Lung (tissue), 12 donors: Measurements from ENCODE around the gene ANGPTL4. TPM values are rescaled to one million over a fixed set of nuclear protein-coding genes. Genes with fewer than 3 reads are reported as not detected.

Experiments
- ATAC-seq: fragments of 200-7000 bp; cut with Tn5 transposase; one replicate; pipeline ENCODE4 v1.9.1; 2020; ENCODE audit warnings: moderate number of reproducible peaks; ENCODE audit not compliant: insufficient read depth, low FRiP score
- DNase-seq, 3 donors: peaks; one replicate each; pipeline ENCODE4 v3.0.0-alpha.2; 2013 to 2017
- H3K27ac ChIP-seq, 2 donors: one replicate each; pipeline ENCODE4 v1.5.1; 2013; ENCODE audit warnings: mild to moderate bottlenecking in 2 of 2, moderate library complexity in 2 of 2, control low read depth in 1 of 2, inconsistent platforms in 1 of 2, low read depth in 1 of 2, low read length in 1 of 2
- H3K27me3 ChIP-seq, 3 donors: one replicate each; pipeline ENCODE4 v1.5.1; 2013; ENCODE audit warnings: low read length in 2 of 3; ENCODE audit not compliant: control insufficient read depth in 3 of 3, insufficient read depth in 3 of 3
- H3K36me3 ChIP-seq, 4 donors: one replicate each; pipeline ENCODE4 v1.5.1; 2013; ENCODE audit warnings: low read length in 4 of 4, mild to moderate bottlenecking in 1 of 4, moderate library complexity in 1 of 4; ENCODE audit not compliant: control insufficient read depth in 4 of 4, insufficient read depth in 4 of 4
- H3K4me1 ChIP-seq, 5 donors: one replicate each; pipeline ENCODE4 v1.5.1; 2013; ENCODE audit warnings: low read length in 5 of 5, mild to moderate bottlenecking in 2 of 5, moderate library complexity in 1 of 5; ENCODE audit not compliant: control insufficient read depth in 5 of 5, insufficient read depth in 5 of 5
- H3K4me3 ChIP-seq: one replicate; pipeline ENCODE4 v1.5.1; 2013; ENCODE audit warnings: mild to moderate bottlenecking, control low read depth, moderate library complexity
- H3K9ac ChIP-seq, 2 donors: one replicate each; pipeline ENCODE4 v1.5.1; 2013; ENCODE audit warnings: low read length in 2 of 2, control low read depth in 1 of 2; ENCODE audit not compliant: insufficient read depth in 1 of 2
- H3K9me3 ChIP-seq, 4 donors: one replicate each; pipeline ENCODE4 v1.5.1; 2013; ENCODE audit warnings: low read length in 3 of 4, mild to moderate bottlenecking in 1 of 4, moderate library complexity in 1 of 4; ENCODE audit not compliant: control insufficient read depth in 4 of 4, insufficient read depth in 3 of 4
- WGBS, 2 donors: extraction: QIAGEN DNeasy Blood & Tissue Kit; methylation state at CpG; one replicate each; pipeline ENCODE4 v1.1.7; 2013; 5-methylcytosine and 5-hydroxymethylcytosine counted together
- polyA plus RNA-seq, 2 donors: library from polyadenylated mRNA; stranded (reverse); fragments of 200-250 nt; gene quantifications; one replicate each; pipeline ENCODE4 v1.2.1, GENCODE V29; 2013
- total RNA-seq, 2 donors: library from RNA; depleted of rRNA in 1 of 2; stranded (reverse); fragments of >200 nt in 1 of 2; gene quantifications; one replicate each; pipeline ENCODE4 v1.2.1, GENCODE V29; 2014 to 2021
- TF ChIP-seq, protein P1 (sequence below): IDR thresholded peaks from 2 replicates; pipeline ENCODE4 v1.5.1; 2012; ENCODE audit warnings: mild to moderate bottlenecking; ENCODE audit errors: control extremely low read depth, extremely low read depth
- donor health status: control.
- donor health status: control.
- donor health status: Bipolar disorder and iron deficiency.
- donor health status: healthy.
- donor health status: DM: yes; HTN: yes; CAD: no.

The ANGPTL4 gene
- total and polyA plus RNA-seq, 4 donors, result 4.4 to 96.3 (median 12.6) TPM

DNA sequence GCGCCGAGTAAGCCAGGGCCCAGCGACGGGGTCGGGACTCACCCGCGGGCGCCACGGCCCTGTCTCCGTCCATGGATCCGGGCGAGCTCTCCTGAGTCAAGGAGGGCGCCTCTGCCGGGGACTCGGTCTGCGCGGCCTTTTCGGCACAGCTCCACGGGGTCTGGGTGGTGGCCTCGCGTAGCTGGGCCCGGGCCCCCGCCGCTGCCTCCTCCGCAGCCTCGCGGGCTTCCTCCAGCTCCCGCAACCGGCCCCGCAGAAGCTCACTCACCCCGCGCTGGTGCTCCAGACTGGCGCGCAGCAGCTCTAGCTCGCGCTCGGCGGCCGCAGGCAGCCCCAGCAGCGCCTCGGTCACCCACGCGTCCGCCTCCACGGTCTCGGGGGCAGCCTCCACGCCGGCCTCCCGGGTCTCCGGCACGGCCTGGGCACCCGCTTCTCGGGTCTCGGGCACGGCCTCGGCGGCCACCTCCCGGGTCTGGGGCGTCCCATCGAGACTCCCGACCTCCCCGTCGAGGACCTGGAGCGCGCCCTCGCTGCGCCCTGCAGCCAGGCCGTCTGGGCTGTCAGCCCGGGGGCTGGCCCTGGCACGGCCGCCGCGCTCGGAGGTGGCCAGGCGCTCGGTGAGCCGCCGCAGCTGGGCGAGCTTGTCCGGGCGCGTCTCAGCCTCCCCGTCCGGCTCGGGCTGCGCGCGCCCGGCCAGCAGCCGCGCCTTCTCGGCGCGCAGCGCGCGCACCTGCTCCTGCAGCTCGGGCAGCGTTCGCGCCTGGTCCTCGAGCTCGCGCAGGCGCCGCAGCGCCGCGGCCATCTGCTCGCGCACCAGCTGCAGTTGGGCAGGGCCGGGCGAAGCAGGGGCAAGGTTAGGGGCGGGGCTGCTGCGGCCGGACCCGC, 29.3 kb upstream of the ANGPTL4 start:
- H3K9ac ChIP-seq, result no peak overlapping the region
- peaks cover 0 to 10% (median 4%) of the 10 kb centered on the region in 5 donors for H3K4me1 ChIP-seq
- 27 to 34% methylated on average over 89 to 117 of the region's 117 CpGs for WGBS, 2 donors
- H3K27ac ChIP-seq, result peak overlapping the region in 1 of 2 donors; percentile 44
- no peaks in the 10 kb centered on the region for H3K9me3 ChIP-seq
- H3K4me3 ChIP-seq, result no peak overlapping the region
- TF ChIP-seq, protein P1, sequence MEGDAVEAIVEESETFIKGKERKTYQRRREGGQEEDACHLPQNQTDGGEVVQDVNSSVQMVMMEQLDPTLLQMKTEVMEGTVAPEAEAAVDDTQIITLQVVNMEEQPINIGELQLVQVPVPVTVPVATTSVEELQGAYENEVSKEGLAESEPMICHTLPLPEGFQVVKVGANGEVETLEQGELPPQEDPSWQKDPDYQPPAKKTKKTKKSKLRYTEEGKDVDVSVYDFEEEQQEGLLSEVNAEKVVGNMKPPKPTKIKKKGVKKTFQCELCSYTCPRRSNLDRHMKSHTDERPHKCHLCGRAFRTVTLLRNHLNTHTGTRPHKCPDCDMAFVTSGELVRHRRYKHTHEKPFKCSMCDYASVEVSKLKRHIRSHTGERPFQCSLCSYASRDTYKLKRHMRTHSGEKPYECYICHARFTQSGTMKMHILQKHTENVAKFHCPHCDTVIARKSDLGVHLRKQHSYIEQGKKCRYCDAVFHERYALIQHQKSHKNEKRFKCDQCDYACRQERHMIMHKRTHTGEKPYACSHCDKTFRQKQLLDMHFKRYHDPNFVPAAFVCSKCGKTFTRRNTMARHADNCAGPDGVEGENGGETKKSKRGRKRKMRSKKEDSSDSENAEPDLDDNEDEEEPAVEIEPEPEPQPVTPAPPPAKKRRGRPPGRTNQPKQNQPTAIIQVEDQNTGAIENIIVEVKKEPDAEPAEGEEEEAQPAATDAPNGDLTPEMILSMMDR, result no peak
- DNase-seq (peak; percentile 74 to 91 (median 80)), ATAC-seq (peak; percentile 74)
- peaks cover 0 to 23% (median 0%) of the 10 kb centered on the region in 4 donors for H3K36me3 ChIP-seq
- H3K27me3 ChIP-seq, result peaks cover 0 to 45% (median 36%) of the 10 kb centered on the region in 3 donors

DNA sequence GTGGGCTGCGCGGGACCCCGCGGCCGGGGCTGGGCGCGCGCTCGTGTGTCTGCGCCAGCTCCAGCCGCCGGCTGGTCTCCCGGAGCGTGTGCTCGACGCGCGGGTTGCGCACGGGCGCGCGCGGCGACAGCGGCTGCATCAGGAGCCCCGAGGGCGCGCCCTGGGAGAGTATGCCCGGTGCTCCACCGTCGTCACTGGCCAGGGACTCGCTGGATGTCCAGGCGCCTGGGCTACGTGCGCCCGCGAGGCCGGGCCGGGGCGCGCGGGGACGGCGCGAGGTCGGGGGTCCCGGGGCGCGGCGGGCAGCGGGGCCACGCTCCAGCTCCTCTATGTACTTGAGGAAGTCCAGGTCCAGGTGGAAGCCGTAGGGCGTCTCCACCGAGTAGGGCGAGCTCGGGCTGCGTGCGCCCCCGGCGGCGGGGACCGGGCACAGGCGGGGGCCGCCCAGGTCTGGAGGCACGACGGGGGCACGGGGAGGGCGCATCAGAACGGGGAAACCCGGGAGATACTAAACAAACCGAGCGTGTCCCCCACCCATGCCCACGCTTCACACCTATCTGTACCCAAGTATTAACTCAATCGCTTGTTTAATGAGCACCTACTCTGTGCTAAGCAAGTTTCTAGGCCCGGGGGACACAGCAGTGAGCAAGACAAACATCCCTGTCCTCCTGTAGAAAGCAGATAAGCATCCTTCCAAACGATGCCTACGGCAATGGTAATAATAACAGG, 28.4 kb upstream of the ANGPTL4 start:
- DNase-seq (no peak), ATAC-seq (peak; percentile 4)
- TF ChIP-seq, protein P1, result no peak
- Histone ChIP-seq H3K9me3 (no peaks in the 10 kb centered on the region), H3K27ac (peak overlapping the region in 1 of 2 donors; percentile 60), H3K4me3 (peak overlapping the region; percentile 13), H3K27me3 (peaks cover 0 to 47% (median 36%) of the 10 kb centered on the region in 3 donors), H3K4me1 (peaks cover 0 to 12% (median 4%) of the 10 kb centered on the region in 5 donors), H3K9ac (no peak overlapping the region), H3K36me3 (peaks cover 0 to 18% (median 0%) of the 10 kb centered on the region in 4 donors)
- WGBS, 2 donors, result 7 to 30% methylated on average over 55 to 79 of the region's 79 CpGs

DNA sequence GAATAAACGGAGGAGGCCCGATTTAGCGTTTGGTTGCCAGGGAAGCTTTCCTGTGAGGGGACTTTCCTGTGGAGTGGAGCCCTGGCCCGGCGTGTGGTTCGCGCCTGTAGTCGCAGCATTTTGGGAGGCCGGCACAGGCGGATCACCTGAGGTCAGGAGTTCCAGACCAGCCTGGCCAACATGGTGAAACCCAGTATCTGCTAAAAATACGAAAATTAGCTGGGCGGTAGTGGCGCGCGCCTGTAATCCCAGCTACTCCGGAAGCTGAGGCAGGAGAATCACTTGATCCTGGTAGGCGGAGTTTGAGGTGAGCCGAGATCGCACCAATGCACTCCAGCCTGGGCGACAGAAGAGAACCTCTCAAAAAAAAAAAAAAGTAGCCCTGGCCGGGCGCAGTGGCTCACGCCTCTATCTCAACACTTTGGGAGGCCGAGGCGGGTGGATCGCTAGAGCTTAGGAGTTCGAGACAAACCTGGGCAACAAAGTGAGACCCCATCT, 27.8 kb upstream of the ANGPTL4 start:
- Histone ChIP-seq H3K27ac (peak overlapping the region in 1 of 2 donors; percentile 60), H3K4me3 (no peak overlapping the region), H3K27me3 (peaks cover 0 to 49% (median 36%) of the 10 kb centered on the region in 3 donors), H3K36me3 (peaks cover 0 to 18% (median 0%) of the 10 kb centered on the region in 4 donors), H3K9me3 (no peaks in the 10 kb centered on the region), H3K4me1 (peaks cover 0 to 14% (median 5%) of the 10 kb centered on the region in 5 donors), H3K9ac (no peak overlapping the region)
- TF ChIP-seq, protein P1, result no peak
- DNase-seq, result no peak
- WGBS, 2 donors, result 32 to 36% methylated on average over 27 of the region's 27 CpGs
- ATAC-seq, result no peak
